Medulla oblongata (tissue), 1 donor: ENCODE results near the gene SPDYE3.
"Not testable (repeated sequence)": the region's sequence is repeated elsewhere in the genome, so short reads cannot be mapped to it uniquely, and the experiment has no call there.

Experiments
- DNase-seq: peaks from one replicate; pipeline ENCODE4 v3.0.0-alpha.2; 2015; ENCODE audit errors: extremely low spot score

The SPDYE3 gene

DNA sequence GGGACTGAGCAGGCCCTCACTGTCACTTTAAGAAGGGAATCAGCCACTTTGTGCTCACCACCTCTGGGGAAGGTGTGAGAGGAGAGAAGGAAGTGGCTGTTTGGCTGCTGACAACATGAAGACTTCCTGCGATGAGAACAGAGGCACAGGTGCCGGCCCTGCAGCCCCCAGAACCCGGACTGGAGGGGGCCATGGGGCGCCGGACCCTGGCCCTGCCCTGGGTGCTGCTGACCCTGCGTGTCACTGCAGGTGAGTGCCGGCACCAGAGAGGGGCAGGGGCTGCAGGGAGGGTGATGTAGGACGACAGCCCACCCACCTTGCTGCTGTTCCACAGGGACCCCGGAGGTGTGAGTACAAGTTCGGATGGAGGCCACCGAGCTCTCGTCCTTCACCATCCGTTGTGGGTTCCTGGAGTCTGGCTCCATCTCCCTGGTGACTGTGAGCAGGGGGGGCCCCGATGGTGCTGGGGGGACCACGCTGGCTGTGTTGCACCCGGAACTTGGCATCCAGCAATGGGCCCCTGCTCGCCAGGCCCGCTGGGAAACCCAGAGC is 44.8 kb downstream of the SPDYE3 start:
- not testable (repeated sequence) for DNase-seq

GRCh38 chr7:100352984-100353684 is 45.6 kb downstream of the SPDYE3 start:
- no peak for DNase-seq

DNA sequence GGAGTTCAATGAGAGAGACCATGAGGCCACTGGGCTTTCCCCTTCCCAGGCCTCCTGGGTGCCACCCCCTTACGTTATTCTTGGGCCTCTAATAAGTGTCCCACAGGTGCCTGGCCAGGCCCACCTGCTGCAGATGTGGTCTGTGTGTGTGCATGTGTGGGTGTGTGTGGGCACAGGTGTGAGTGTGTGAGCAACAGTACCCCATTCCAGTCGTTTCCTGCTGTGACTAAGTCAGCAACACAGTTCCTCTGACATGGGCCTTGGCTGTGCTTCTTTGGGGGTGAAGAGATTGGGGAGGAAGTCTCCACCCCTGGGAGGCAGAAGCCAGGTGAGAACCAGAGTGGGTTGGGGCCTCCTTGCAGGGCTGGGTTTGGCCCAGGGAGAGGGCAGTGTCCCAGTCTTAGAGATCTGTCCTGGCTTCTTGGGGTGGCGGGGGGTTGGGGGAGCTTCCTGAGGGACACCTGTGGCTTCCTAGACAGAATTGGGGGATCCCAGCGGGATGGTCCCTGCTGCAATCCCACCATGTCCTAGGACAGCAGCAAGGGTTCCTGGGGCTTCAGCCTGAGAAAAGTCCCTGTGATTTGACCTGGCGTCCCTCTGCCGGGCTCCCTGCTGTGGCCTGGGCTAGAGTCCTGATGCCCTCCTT is 46.3 kb downstream of the SPDYE3 start:
- DNase-seq = no peak

DNA sequence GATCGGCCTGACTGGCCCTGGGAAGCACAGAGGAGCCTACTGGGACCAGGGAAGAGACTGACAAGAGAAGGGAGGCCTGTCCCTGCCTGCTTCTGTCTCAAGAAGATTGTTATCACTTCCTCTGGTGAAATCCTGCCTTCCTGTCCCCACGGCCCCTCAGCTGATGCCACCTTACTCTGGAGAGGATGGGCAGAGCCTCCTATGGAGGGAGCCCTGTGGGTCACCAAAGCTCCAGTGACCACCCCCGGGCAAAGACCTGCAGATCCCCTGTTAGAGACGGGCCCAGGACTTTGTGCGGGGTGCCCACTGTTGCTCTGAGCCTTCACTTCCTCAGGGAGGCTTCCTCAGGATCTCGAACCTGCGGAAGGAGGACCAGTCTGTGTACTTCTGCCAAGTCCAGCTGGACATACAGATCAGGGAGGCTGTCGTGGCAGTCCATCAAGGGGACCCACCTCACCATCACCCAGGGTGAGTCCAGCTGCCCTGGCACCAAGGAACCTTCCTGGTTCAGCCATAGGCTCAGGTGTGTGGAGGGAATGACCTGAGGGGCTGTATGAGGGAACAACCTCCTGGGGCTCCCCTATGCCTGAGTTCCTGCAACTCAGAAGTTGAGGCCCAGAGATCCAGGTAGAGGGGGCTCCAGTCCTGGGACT is 49.0 kb downstream of the SPDYE3 start:
- no peak for DNase-seq

GRCh38 chr7:100357131-100357561 is 49.6 kb downstream of the SPDYE3 start:
- no peak for DNase-seq

DNA sequence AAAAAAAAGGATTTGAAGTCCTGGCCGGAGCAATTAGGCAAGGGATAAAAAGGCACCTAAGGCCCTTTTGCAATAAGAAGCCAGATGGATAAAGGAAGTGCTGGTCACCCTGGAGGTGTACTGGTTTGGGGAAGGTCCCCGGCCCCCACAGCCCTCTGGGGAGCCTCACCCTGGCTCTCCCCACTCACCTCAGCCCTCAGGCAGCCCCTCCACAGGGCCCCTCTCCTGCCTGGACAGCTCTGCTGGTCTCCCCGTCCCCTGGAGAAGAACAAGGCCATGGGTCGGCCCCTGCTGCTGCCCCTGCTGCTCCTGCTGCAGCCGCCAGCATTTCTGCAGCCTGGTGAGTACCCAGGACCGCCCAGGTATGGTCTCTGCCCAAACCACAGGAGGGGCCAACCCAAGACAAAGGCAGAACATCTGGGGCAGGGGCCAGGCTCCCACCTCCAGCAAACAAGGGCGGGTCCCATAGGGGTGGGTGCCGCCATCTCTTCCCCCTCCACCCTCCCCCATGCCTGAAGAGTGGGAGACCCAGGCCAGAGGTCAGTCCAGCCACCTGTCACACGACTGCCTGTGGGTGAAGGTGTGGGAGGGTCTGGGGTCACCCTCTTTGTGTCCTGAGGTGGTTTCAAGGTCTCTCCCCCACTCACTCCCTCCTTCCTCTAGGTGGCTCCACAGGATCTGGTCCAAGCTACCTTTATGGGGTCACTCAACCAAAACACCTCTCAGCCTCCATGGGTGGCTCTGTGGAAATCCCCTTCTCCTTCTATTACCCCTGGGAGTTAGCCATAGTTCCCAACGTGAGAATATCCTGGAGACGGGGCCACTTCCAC is 50.7 kb downstream of the SPDYE3 start, which contains the start of gene PILRB:
Gene PILRB (plus strand): TSS at position 91 of the 830 bp plus-strand sequence. CDS start 186 bp downstream, at position 277.
- DNase-seq = no peak

- DNase-seq = no peak
Measured at GRCh38 chr7:100358857-100359212, 51.3 kb downstream of the SPDYE3 start.

DNA sequence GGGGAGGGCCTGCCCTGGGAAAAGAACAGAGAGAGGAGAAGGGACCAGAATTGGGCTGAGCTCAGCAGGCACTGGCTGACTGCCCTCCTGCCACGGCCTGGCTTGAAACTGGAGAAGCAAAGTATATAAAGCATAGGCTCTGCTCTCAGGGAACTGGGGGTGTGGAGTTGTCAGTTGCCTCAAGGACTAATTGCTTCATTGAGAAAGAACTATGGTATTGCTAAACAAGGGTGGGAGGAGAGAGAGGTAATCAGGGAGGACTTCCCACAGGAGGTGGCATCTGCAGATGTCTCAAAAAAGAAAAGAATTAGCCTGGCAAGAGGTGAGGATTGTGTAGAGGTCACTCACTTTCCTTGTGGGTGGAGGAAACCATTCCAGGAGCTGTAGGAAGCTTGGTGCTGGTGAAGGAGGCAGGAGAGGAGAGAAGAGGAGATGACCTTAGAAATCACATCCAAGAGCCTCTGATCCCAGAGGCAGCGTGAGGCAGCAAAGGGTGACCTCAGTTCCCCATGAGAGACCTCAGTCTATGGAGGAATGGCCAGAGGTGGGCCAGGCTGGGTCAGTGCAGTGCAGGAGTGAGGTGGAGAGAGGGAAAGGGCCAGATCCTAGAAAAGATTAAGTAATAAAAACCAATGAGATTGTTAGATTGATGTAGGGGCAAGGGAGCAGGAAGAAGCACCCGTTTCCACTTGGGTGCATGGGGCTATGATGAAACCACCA is 52.8 kb downstream of the SPDYE3 start:
- no peak for DNase-seq

DNA sequence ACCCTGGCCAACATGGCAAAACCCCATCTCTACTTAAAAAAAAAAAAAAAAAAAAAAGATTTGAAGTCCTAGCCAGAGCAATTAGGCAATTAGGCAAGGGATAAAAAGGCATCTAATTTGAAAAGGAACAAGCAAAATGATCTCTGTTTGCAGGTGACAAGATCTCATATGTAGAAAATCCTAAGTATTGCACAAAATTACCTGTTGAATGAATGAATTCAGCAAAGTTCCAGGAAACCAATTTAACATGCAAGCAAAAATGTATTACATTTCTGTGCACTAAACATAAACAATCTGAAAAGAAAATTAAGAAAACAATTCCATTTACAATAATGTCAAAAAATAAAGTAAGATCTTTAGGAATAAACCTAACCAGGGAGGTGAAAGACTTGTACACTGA is 55.6 kb downstream of the SPDYE3 start:
- DNase-seq = no peak

GRCh38 chr7:100363797-100364196 is 56.3 kb downstream of the SPDYE3 start:
- not testable (repeated sequence) for DNase-seq

- DNase-seq = no peak
Measured at GRCh38 chr7:100364480-100364879, 57.0 kb downstream of the SPDYE3 start.

DNA sequence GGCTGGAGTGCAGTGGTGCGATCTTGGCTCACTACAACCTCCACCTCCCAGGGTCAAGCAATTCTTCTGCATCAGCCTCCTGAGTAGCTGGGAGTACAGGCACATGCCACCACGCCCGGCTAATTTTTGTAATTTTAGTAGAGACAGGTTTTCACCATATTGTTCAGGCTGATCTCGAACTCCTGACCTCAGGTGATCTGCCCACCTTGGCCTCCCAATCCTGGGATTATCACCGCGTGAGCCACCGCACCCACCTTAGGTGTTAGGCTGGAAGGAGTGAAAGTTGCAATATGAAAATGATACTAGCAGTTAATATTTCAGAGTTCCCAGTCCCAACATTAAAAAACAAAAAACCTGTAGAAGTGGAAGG is 58.5 kb downstream of the SPDYE3 start:
- DNase-seq = not testable (repeated sequence)

DNA sequence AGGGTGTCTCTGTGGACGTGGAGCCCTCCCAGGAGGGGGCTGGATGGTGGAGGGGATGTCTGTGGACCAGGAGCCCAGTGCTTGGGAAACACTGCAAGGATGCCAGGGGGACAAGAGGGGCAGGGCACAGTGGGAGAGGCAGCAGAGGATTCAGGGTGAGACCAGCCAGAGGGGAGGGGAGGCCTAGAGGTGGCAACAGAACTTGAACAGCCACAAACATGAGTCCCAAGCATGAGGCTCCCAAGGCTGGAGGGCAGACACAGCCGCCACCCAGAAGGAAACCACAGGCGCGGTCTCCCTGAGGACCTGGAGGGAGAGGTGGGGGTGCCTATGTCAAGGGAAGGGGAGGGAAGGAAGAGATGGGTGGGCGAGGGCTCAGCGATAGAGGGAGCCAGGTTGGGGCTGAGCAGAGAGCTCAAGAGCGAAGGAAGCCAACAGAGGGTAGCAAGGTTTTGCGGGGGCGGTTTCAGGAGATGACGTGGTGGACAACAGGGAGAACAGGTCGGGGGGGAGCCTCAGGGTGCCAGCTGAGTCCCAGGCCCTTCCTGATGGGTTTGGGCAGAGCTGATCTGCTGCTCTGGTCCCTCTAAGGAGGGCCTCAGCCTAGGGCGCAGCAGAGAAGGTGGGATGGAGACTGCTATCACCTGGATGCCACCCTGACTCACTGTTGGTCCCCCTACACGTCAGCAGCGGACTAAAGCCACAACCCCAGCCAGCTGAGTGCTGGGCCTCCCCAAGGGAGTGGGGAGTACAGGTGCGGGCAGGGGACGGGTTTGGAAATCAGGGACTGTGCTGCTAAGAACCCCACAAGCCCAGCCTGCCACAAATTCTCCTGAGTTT is 59.1 kb downstream of the SPDYE3 start:
- no peak for DNase-seq

DNA sequence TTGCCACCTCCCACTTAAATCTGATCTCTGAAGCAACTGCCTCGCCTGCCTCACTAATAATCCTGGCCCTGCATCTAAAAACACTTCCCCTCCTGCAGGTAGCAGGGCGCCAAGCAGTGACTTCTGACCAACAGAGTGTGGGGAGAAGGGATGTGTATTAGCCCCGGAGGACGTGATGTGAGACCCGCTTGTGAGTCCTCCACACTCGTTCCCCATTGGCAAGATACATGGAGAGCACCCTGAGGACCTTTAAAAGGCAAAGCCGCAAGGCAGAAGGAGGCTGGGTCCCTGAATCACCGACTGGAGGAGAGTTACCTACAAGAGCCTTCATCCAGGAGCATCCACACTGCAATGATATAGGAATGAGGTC is 59.7 kb downstream of the SPDYE3 start:
- DNase-seq = no peak

DNA sequence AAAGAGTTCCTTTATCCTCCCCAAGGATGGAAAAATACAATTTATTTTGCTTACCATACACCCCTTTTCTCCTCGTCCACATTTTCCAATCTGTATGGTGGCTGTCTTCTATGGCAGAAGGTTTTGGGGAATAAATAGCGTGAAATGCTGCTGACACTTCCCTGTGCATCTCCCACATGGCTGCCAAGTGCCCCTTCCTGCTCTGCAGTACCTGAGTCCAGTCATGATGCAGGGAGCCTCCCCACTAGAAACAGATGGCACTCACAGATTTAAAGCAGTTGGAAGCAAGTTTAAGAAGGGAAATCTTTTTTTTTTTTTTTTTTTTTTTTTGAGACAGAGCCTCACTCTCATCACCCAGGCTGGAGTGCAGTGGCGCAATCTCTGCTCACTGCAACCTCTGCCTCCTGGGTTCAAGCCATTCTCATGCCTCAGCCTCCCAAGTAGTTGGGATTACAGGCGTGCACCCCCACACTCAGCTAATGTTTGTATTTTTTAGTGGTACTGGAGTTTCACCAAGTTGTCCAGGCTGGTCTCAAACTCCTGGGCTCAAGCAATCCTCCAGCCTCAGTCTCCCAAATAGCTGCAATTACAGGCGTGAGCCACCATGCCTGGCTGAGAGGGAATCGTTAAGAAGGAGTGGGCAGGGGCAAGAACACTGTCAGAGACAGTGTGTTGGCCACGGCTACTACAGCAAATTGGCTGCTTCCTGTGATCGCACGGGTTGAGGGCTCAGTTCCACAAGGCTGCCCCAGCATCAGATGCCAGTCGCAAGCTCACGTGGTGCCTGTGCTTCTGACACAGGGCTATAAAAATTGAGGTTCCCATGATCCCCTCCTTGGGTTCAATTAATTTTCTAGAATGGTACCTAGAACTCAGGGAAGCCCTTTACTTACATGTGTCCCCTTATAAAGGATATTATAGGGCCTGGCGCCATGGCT is 60.4 kb downstream of the SPDYE3 start:
- DNase-seq = peak; percentile 33

GRCh38 chr7:100369105-100369504 is 61.6 kb downstream of the SPDYE3 start:
- DNase-seq = peak; percentile 85

DNA sequence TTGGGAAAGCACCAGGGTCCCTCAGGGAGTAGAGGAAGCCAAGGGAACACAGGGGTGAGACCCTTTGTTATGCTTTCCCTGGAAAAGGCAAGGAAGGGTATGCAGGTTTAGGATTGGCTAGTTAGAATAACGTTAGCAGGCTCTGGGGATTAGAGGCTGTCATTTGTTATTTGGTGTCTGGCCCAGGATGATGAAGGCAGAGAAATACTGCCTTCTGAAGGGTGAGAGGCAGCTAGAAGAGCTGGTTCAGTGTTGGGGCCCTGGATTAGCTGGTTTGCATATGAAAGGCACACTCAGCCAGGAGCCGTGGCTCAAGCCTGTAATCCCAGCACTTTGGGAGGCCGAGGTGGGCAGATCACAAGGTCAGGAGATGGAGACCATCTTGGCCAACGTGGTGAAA is 62.8 kb downstream of the SPDYE3 start:
- DNase-seq = no peak

GRCh38 chr7:100370746-100371145 is 63.2 kb downstream of the SPDYE3 start:
- no peak for DNase-seq

- DNase-seq = no peak
Measured at GRCh38 chr7:100371561-100372171, 64.2 kb downstream of the SPDYE3 start.
